Keratinocyte (primary cell): ENCODE data around the gene CALHM4. TPM values are rescaled to one million over a fixed set of nuclear protein-coding genes. Genes with fewer than 3 reads are reported as not detected.

Experiments
- DNase-seq: peaks from one replicate; pipeline ENCODE4 v3.0.0-alpha.2; 2011; ENCODE audit warnings: low read depth, missing footprints, low spot score
- FAIRE-seq: peaks from 2 replicates; lab custom pipeline; 2011; peaks lifted over from hg19 to GRCh38; lab: Jason Lieb, UNC
- H2AFZ ChIP-seq: 2 replicates; pipeline ENCODE4 v1.6.0; 2012; ENCODE audit warnings: low read length, control low read depth, inconsistent platforms; ENCODE audit not compliant: control insufficient read depth
- H3K27ac ChIP-seq: 2 replicates; pipeline ENCODE4 v1.5.1; 2011; ENCODE audit warnings: low read length; ENCODE audit not compliant: control insufficient read depth, insufficient read depth
- H3K27me3 ChIP-seq: 3 replicates; pipeline ENCODE4 v1.6.0; 2011; ENCODE audit warnings: low read length; ENCODE audit not compliant: control insufficient read depth, insufficient read depth; ENCODE audit errors: extremely low read depth
- H3K36me3 ChIP-seq, 2 experiments: 2 replicates in 1 of 2; 3 replicates in 1 of 2; pipeline ENCODE4 v1.5.1; 2011; ENCODE audit warnings: low read length in 2 of 2, mild to moderate bottlenecking in 1 of 2; ENCODE audit not compliant: control insufficient read depth in 2 of 2, insufficient read depth in 2 of 2; ENCODE audit errors: extremely low read depth in 1 of 2
- H3K4me1 ChIP-seq: 3 replicates; pipeline ENCODE4 v1.5.1; 2011; ENCODE audit warnings: low read length; ENCODE audit not compliant: control insufficient read depth, insufficient read depth; ENCODE audit errors: extremely low read depth
- H3K4me2 ChIP-seq: 3 replicates; pipeline ENCODE4 v1.6.0; 2011; ENCODE audit warnings: low read depth, low read length; ENCODE audit not compliant: control insufficient read depth, insufficient read depth; ENCODE audit errors: extremely low read depth
- H3K4me3 ChIP-seq, 3 experiments: fragments of 200-600 bp in 1 of 3; sonication (generic) in 1 of 3; 2 replicates in 2 of 3; 3 replicates in 1 of 3; pipeline ENCODE4 v1.5.1; 2011 to 2016; ENCODE audit warnings: low read length in 3 of 3, mild to moderate bottlenecking in 3 of 3, control low read depth in 2 of 3, inconsistent platforms in 1 of 3, low read depth in 1 of 3, mixed read lengths in 1 of 3, mixed run types in 1 of 3, moderate library complexity in 1 of 3; ENCODE audit not compliant: control insufficient read depth in 2 of 3, insufficient read depth in 2 of 3; ENCODE audit errors: extremely low read depth in 1 of 3
- H3K79me2 ChIP-seq: 2 replicates; pipeline ENCODE4 v1.6.0; 2012; ENCODE audit warnings: low read length; ENCODE audit not compliant: control insufficient read depth, insufficient read depth
- H3K9ac ChIP-seq: 3 replicates; pipeline ENCODE4 v1.6.0; 2011; ENCODE audit warnings: low read length; ENCODE audit not compliant: control insufficient read depth, insufficient read depth; ENCODE audit errors: extremely low read depth
- H3K9me1 ChIP-seq: 3 replicates; pipeline ENCODE4 v1.6.0; 2011; ENCODE audit warnings: low read length; ENCODE audit not compliant: control insufficient read depth, insufficient read depth; ENCODE audit errors: extremely low read depth
- H3K9me3 ChIP-seq: 2 replicates; pipeline ENCODE4 v1.5.1; 2012; ENCODE audit warnings: low read depth, low read length; ENCODE audit not compliant: control insufficient read depth
- H4K20me1 ChIP-seq: 3 replicates; pipeline ENCODE4 v1.6.0; 2011; ENCODE audit warnings: low read length; ENCODE audit not compliant: control insufficient read depth, insufficient read depth; ENCODE audit errors: extremely low read depth
- EZH2 ChIP-seq: IDR thresholded peaks from one replicate; pipeline ENCODE4 v1.6.1; 2012; ENCODE audit warnings: inconsistent platforms, mild to moderate bottlenecking, low read length, moderate library complexity
- dilution Hi-C: fragments of 300-500 bp; cut with MboI; formaldehyde crosslinking; loops from one replicate; pipeline ENCODE4 v1.7.0; 2020; ENCODE audit warnings: low sequenced_read_pairs; ENCODE audit not compliant: extremely low pct_ligation_motif_present
- polyA plus RNA-seq, 5 experiments: library from polyadenylated mRNA; depleted of rRNA in 3 of 5; stranded (reverse) in 3 of 5; stranded (forward) in 1 of 5; unstranded in 1 of 5; fragments of >200 nt; gene quantifications; 1 replicate in 1 of 5; 2 replicates in 3 of 5; 3 replicates in 1 of 5; pipeline versions ENCODE4 v1.2.1 to v1.2.3, GENCODE V29; 2011 to 2012; ENCODE audit warnings: missing spikeins in 2 of 5, low read depth in 1 of 5, low replicate concordance in 1 of 5
- TF ChIP-seq, protein P1 (sequence below), 3 experiments: IDR thresholded peaks in 1 of 3; conservative IDR thresholded peaks in 1 of 3; optimal IDR thresholded peaks in 1 of 3; 2 replicates in 2 of 3; 3 replicates in 1 of 3; pipeline versions ENCODE3 to v1.5.1; 2011; ENCODE audit warnings: low read length in 3 of 3, mild to moderate bottlenecking in 3 of 3, moderate library complexity in 2 of 3, control low read depth in 1 of 3, inconsistent platforms in 1 of 3; ENCODE audit not compliant: insufficient read depth in 2 of 3; ENCODE audit errors: extremely low read depth in 1 of 3

CALHM4 gene
- polyA plus RNA-seq, 1 donor (not counting 4 experiments of a cell fraction or from before 2014, with no cell fraction given): 0.33 TPM

DNA sequence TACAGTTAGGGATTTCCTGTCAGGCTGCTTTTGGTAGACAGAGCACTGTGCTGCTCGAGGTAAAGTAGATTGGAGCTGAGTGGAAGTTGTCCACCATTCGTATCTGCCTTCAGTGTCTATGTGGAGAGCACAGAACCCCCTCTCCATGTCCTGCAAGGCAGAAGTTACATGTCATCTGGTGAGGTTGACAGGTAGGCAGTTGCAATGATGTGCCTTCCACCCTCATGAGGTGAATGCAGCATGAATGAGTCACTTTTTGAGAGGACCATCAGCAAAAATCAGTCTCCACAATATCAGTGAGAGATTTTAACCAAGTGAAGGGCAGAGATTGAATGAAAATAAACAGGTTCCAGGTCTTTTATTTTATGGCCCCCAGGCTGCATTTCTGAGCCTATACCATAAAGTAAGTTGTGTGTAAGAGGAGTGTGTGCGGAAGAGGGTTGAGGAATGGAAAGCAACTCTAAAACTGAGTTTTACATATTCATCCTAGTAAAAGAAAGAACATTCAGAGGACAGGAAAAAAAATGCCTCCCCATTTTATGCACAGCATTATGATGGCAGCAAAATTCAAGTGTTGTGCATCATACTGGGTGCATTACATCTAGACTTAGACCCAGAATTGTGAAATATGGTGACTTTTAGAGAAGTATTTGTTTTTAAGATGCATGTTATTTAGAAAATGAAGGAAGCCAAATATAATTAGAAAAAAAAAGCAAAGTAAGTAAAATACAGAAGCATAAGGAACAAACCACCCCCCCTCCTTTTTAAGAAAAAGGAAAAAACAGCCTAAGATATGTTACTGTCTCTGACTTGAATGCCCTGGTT, 23.9 kb upstream of the CALHM4 start:
- Histone ChIP-seq H3K27ac (no peak overlapping the region), H2AFZ (no peak overlapping the region), H3K4me2 (no peak overlapping the region), H3K4me1 (peaks cover 15% of the 10 kb centered on the region), H3K9me3 (no peaks in the 10 kb centered on the region), H3K27me3 (no peaks in the 10 kb centered on the region), H3K9me1 (no peaks in the 10 kb centered on the region), H3K36me3 (no peaks in the 10 kb centered on the region), H3K79me2 (no peaks in the 10 kb centered on the region), H3K9ac (no peak overlapping the region), H4K20me1 (no peaks in the 10 kb centered on the region), H3K4me3 (no peak overlapping the region)
- FAIRE-seq (no peak), DNase-seq (no peak)
- TF ChIP-seq, protein P1, sequence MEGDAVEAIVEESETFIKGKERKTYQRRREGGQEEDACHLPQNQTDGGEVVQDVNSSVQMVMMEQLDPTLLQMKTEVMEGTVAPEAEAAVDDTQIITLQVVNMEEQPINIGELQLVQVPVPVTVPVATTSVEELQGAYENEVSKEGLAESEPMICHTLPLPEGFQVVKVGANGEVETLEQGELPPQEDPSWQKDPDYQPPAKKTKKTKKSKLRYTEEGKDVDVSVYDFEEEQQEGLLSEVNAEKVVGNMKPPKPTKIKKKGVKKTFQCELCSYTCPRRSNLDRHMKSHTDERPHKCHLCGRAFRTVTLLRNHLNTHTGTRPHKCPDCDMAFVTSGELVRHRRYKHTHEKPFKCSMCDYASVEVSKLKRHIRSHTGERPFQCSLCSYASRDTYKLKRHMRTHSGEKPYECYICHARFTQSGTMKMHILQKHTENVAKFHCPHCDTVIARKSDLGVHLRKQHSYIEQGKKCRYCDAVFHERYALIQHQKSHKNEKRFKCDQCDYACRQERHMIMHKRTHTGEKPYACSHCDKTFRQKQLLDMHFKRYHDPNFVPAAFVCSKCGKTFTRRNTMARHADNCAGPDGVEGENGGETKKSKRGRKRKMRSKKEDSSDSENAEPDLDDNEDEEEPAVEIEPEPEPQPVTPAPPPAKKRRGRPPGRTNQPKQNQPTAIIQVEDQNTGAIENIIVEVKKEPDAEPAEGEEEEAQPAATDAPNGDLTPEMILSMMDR (optimal IDR thresholded peaks at IDR 0.05 in 1 of 3, IDR thresholded peaks at IDR 0.05 in 1 of 3, conservative IDR thresholded peaks at IDR 0.05 in 1 of 3; ENCODE audit: extremely low read depth in 1 of 3, insufficient read depth in 2 of 3, low read length in 3 of 3): no peak
- no peak for TF ChIP-seq EZH2
- dilution Hi-C loops: no loop called here

- no peak overlapping the region for H3K4me2 ChIP-seq
These were observed 23.1 kb upstream of the CALHM4 start for GRCh38 chr6:116530436-116530835.

More at GRCh38 chr6:116530436-116530835, 23.1 kb upstream of the CALHM4 start:
- Histone ChIP-seq H3K9me3 (no peaks in the 10 kb centered on the region), H3K79me2 (no peaks in the 10 kb centered on the region), H3K27me3 (no peaks in the 10 kb centered on the region), H2AFZ (no peak overlapping the region), H4K20me1 (no peaks in the 10 kb centered on the region), H3K27ac (no peak overlapping the region), H3K9me1 (no peaks in the 10 kb centered on the region), H3K4me3 (no peak overlapping the region), H3K9ac (no peak overlapping the region), H3K4me1 (peaks cover 19% of the 10 kb centered on the region), H3K36me3 (no peaks in the 10 kb centered on the region)
- TF ChIP-seq, protein P1 (optimal IDR thresholded peaks at IDR 0.05 in 1 of 3, IDR thresholded peaks at IDR 0.05 in 1 of 3, conservative IDR thresholded peaks at IDR 0.05 in 1 of 3; ENCODE audit: extremely low read depth in 1 of 3, insufficient read depth in 2 of 3, low read length in 3 of 3): no peak
- TF ChIP-seq EZH2: no peak
- DNase-seq (no peak), FAIRE-seq (no peak)
- dilution Hi-C loops: no loop called here
